RKO (cell line): ENCODE measurements around the gene KRTAP1-3.
A peak's percentile ranks its signal among the peaks of the same experiment; 100 is the strongest.
"Not testable (repeated sequence)": the region's sequence is repeated elsewhere in the genome, so short reads cannot be mapped to it uniquely, and the experiment has no call there.

Source experiments
- DNase-seq: peaks from one replicate; pipeline ENCODE4 v3.0.0-alpha.2; 2016; ENCODE audit warnings: low spot score

Gene KRTAP1-3

DNA sequence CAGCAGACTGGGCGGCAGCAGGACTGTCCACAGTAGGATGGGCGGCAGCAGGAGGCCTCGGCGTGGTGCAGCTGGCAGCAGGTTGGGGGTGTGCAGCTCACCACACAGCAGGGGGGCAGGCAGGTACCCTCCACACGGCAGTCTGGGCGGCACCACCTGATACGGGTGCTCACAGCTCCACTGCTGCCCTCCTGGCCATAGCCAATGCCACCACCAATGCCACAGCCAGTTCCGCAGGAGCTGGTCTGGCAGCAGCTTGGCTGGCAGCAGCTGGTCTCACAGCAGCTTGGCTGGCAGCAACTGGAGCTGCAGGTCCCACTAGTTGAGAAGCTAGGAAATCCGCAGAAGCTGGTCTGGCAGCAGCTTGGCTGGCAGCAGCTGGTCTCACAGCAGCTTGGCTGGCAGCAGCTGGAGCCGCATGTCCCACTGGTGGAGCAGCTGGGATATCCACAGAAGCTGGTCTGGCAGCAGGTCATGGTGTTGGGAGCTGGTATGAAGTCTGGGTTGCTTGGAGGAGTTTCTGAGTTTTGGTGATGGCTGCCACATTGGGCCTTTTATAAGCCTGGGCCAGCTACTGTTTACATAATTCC is at the start of gene KRTAP1-3:
Gene KRTAP1-3 (minus strand): TSS at position 529 of the 590 bp plus-strand sequence. CDS start 53 bp downstream, at position 476.
- DNase-seq, result not testable (repeated sequence)

GRCh38 chr17:41084100-41084856 is 49.6 kb upstream of the KRTAP1-3 start, which contains the start of gene KRTAP4-7:
Gene KRTAP4-7, plus strand, starts transcription at chr17:41084150. Its CDS starts 57 bp downstream, at chr17:41084207.
- peak; percentile 30 for DNase-seq

GRCh38 chr17:41083427-41083826 is 48.8 kb upstream of the KRTAP1-3 start:
- DNase-seq, result peak; percentile 85

DNA sequence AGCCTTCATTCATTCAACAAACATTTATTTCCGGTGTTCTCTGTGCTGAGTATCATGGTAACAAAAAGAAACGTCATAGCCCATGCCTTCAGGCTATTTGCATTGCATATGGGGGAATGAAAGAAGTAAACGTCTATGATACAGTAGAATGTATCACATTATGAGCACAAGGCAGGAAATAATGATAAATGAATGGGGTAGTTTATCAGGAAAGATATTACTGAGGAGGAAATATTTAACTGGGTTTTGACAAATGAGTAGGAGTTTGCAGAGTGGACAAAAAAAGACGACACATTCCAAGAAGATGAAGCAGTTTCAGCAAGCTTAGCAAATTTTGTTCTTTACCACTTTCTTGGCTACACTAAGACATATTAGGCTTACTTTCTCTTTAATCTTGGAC is 48.0 kb upstream of the KRTAP1-3 start:
- peak; percentile 52 for DNase-seq

DNA sequence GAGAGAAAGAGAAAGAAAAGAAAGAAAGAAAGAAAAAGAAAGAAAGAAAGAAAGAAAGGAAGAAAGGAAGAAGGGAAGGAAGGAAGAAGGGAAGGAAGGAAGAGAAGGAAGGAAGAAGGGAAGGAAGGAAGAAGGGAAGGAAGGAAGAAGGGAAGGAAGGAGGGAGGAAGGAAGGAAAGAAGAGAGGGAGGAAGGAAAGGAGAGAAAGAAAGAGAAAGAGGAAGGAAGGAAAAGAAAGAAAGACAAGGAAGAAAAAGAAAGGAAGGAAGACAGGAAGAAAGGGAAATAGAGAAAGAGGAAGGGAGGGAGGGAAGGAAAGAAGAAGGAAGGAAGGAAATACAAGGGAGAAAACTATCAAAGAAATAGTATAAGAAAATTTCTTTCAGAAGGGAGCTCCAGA is 42.1 kb upstream of the KRTAP1-3 start:
- no peak for DNase-seq

GRCh38 chr17:41073676-41074075 is 39.0 kb upstream of the KRTAP1-3 start:
- no peak for DNase-seq

DNA sequence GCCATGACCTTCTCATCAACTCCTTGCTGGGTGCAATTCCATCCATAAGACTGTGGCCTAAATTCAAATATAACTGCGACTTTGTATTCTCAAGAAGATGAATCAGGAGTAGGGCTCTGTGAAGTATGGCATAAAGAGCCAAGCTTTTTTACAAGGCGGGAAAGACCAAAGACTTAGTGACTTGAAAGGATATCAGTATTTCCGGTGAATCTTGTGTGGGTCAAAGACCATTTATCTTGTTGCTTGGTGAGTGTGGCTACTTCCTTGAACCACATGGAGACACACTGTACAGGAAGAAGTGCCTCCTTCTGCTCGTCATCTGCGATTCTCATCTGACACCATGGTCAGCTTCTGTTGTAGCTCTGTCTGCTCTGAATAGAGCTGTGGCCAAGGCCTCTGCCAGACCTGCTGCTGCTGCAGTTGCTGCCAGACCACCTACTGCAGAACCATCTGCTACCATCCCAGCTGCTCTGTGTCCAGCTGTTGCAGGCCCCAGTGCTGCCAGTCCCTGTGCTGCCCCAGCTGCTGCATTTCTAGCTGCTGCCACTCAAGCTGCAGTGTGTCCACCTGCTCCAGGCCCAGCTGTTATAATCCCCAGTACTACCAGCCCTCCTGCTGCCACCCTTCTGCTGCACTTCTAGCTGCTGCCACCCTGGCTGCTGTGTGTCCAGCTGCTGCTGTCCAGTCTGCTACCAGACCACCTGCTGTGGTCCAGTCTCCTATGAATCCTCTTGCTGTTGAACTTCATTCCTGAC is 37.1 kb upstream of the KRTAP1-3 start:
- no peak for DNase-seq

GRCh38 chr17:41069031-41069430 is 34.4 kb upstream of the KRTAP1-3 start:
- DNase-seq, result no peak

DNA sequence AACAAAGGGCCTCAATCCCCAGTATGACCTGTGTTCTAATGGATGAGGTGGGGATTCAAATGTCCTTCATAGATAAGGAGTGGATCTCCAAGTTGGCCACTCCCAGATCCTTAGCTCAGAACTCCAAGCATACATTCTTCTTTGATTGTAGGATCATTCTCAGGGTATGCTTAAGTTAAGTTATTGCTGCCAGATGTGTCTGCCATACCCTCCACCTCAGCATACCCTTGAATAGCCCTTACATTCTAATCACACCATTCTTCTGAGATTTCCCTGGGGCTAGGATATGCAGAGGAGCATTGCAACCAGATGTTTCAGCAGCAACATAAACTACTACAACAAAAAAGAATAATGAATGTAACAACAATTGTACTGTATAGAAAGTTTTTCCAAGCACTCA is 32.6 kb upstream of the KRTAP1-3 start:
- no peak for DNase-seq

DNA sequence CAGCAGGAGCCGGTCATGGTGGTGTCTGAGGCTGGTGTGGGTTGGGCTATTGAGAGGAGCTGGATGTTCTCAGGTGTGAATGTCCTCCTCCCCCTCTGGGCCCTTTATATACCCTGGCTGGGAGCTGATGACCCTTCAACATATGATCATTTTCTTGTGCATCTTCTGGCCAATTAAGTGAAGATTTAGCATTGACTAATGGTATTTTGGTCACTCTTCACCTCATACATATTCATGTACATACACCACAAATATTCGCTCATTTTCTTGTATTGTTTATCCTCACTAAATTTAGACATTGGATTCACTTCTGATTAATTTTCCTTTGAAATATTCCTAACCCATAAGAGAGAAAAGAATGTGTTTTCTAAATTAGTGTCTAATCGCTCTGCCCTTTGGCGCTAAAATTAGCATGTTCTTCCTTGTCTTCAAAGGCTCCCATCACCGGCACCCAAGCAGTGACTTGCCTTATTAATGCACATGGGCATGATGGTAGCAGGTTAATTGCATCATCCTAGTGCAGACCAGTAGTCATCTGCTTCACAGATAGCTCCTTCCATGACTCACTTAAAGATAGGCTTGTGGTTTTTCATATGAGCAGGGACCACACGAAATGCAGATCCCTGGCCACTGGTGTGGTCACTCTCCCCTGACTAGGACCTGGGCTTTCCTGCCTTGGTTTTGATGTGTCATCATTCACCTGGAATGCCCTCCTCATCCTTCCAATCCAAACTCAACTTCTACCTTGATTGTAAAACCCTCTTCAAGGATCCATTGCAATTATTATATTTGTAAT is 31.4 kb upstream of the KRTAP1-3 start, which contains the start of gene KRTAP2-4:
Gene KRTAP2-4 (minus strand): TSS at position 51 of the 796 bp plus-strand sequence. CDS start 34 bp downstream, at position 17.
- peak; percentile 68 for DNase-seq

DNA sequence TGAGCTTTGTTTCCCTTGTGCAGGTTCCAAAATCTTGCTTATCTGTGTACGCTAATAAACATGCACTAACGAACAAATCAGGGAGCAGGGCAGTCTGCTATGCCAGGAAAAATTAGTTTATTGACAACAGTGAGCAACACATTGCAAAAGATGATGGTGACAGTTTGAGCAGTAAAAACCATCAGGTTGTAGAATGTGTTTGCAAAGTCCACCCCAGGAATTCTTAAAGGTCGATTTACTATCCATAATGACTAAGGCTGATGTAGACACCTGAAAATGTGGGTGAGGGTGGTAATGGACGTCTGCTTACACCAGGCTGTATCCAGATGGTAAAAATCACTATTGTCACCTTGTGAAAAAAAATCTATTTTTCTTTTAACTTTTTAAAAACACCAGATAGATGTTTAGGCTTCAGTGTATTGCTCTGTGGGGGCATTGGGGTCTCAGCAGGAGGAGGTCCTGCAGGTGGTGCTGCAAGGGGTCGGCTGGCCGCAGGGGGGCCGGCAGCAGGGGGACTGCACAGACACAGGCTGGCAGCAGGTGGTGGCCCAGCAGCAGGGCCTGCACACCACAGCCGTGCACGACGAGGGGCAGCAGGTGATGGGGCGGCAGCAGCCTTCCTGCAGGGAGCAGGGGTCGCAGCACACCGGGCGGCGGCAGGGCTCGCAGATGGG is 30.5 kb upstream of the KRTAP1-3 start:
- not testable (repeated sequence) for DNase-seq

- no peak for DNase-seq
These were observed 29.6 kb upstream of the KRTAP1-3 start for GRCh38 chr17:41064301-41064700.

DNA sequence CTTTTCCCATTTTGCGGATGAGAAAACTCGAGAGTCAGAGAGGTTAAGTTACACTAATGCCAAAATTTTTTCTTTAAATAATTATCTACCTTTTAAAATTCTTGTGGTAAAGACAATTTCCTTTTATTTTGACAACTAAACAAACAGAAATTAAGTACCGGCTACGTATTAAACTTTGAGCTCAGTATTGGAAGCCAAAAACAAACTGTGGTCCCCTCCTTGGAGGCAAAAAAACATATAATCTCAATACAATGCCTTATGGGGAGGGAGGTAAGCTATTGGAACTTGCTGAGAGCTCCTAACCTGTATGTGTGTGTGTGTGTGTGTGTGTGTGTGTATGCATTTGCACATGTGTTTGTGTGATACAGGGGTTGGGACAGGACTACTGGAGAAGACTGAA is 28.8 kb upstream of the KRTAP1-3 start:
- DNase-seq, result no peak

DNA sequence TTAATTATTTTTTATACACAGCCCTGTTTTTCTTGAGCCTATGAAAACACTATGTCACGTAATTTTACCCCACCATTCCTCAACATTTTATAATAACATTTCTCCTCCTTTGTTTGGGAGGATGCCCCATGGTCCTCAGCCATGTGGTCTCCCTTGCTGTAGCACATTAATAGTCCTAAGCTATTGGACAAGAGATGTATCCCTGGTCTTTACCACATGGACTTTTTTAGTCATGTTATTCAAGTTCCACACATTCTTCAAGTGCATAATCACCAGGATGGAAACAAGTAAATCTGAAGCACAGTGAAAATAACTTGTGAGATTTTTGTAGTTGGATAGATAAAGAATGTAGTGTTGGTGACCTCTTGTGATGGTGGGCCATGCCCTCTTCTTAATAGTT is 27.3 kb upstream of the KRTAP1-3 start:
- DNase-seq, result peak; percentile 58

DNA sequence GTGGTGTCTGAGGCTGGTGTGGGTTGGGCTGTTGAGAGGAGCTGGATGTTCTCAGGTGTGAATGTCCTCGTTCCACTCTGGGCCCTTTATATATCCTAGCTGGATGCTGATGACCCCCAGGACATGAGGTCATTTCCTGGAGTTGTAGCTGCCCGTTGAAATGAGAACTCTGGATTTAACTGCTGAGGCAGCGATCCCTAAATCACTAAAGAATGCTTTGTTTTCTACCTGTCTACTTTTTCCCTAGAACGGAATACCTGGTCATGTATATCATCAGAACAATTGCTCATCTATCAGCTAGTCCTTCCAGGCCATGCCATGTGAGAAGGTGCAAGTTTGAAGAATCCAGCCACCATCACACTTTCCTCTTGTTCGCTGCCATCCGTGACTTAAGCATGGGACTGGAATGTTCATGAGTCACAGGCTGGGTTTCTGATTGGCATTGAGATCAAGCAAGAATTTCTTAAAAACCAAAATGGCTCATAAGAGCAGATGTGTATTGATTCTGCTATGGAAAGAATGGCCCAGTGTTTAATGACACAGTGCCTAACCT is 25.5 kb upstream of the KRTAP1-3 start, which contains the start of gene KRTAP2-3:
Gene KRTAP2-3 (minus strand): TSS at position 63 of the 553 bp plus-strand sequence. CDS start 64 bp downstream, outside the sequence.
- peak; percentile 85 for DNase-seq

DNA sequence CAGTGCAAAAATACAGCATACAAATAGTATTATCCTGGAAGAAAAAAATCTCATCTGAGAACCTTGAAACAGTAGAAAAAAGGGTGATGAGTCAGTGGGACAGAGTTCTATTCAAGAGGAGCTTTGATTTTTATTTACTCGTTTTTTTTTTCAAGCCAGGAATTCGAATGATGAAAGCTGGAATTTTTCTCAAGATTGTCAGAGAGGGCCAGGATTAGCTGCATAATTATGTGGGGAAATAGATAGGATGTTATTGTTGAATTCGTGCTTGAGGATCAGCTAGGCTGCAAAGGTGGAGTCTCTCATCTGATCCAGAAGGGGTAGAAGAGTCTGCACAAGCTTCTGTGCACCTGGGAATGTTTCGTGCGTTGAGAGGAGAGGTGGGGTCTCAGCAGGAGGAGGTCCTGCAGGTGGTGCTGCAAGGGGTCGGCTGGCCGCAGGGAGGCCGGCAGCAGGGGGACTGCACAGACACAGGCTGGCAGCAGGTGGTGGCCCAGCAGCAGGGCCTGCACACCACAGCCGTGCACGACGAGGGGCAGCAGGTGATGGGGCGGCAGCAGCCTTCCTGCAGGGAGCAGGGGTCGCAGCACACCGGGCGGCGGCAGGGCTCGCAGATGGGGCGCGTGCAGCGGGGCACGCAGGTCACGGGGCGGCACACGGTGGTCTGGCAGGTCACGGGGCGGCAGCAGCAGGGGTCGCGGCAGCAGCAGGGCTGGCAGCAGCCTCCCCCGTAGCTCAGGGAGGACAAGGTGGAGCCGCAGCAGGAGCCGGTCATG is 24.8 kb upstream of the KRTAP1-3 start:
- not testable (repeated sequence) for DNase-seq

- DNase-seq, result no peak
These were observed 24.1 kb upstream of the KRTAP1-3 start for GRCh38 chr17:41058741-41059140.

DNA sequence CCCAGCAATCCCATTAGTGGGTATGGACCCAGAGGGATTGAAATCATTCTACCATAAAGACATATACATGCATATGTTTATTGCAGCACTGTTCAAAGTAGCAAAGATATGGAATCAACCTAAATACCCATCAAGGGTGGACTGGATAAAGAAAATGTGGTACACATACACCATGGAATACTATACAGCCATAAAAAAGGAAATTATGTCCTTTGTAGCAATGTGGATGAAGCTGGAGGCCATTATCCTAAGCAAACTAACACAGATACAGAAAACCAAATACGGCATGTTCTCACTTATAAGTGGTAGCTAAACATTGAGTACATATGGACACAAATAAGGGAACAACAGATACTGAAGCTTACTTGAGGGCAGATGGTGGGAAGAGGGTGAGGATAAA is 22.9 kb upstream of the KRTAP1-3 start:
- no peak for DNase-seq

- not testable (repeated sequence) for DNase-seq
These were observed 20.5 kb upstream of the KRTAP1-3 start, which contains the start of gene KRTAP2-2 for GRCh38 chr17:41055130-41055529. Gene KRTAP2-2, minus strand, starts transcription at chr17:41055230. Its CDS starts 19 bp downstream, at chr17:41055211.

GRCh38 chr17:41054556-41054955 is 19.9 kb upstream of the KRTAP1-3 start:
- not testable (repeated sequence) for DNase-seq
